ENCODE data around the gene BTG1.

The BTG1 gene

GRCh38 chr12:92145731-92146496 is at the start of gene BTG1:
Gene BTG1, minus strand, starts transcription at chr12:92145846. Its CDS starts 311 bp downstream, at chr12:92145535.
- Mint-ChIP-seq H3K9me3 (no peaks in the 10 kb centered on the region), H3K36me3 (ENCODE audit: low read depth) (peaks cover 42% of the 10 kb centered on the region), H3K27ac (peak within 1 kb of the TSS; percentile 92), H3K4me1 (ENCODE audit: low read depth) (peaks cover 40% of the 10 kb centered on the region), H3K4me3 (peak within 1 kb of the TSS; percentile 96), H3K27me3 (no peaks in the 10 kb centered on the region)
- intact Hi-C loops (cut with micrococcal nuclease), result loop anchor here (2.0 to 10.0 kb wide), 4 partner anchors 149 to 446 kb away; no protein-coding TSS in a partner anchor

- H3K9me3 Mint-ChIP-seq, result no peaks in the 10 kb centered on the region
- H3K36me3 Mint-ChIP-seq (ENCODE audit: low read depth), result no peaks in the 10 kb centered on the region
- no peak overlapping the region for H3K27ac Mint-ChIP-seq
- no peaks in the 10 kb centered on the region for H3K27me3 Mint-ChIP-seq
- intact Hi-C loops (cut with micrococcal nuclease), result no loop called here
- no peak overlapping the region for H3K4me3 Mint-ChIP-seq
- H3K4me1 Mint-ChIP-seq (ENCODE audit: low read depth), result no peaks in the 10 kb centered on the region
Observed at GRCh38 chr12:92194561-92194960, 48.9 kb upstream of the BTG1 start.

- Mint-ChIP-seq H3K36me3 (ENCODE audit: low read depth) (no peaks in the 10 kb centered on the region), H3K27me3 (no peaks in the 10 kb centered on the region), H3K4me3 (no peak overlapping the region), H3K27ac (no peak overlapping the region), H3K9me3 (no peaks in the 10 kb centered on the region), H3K4me1 (ENCODE audit: low read depth) (no peaks in the 10 kb centered on the region)
- intact Hi-C loops (cut with micrococcal nuclease), result no loop called here
Observed at GRCh38 chr12:92193846-92194245, 48.2 kb upstream of the BTG1 start.

- Mint-ChIP-seq H3K9me3 (no peaks in the 10 kb centered on the region), H3K36me3 (ENCODE audit: low read depth) (no peaks in the 10 kb centered on the region), H3K27ac (no peak overlapping the region), H3K4me1 (ENCODE audit: low read depth) (no peaks in the 10 kb centered on the region), H3K4me3 (no peak overlapping the region), H3K27me3 (no peaks in the 10 kb centered on the region)
- intact Hi-C loops (cut with micrococcal nuclease), result no loop called here
Observed at GRCh38 chr12:92193063-92193462, 47.4 kb upstream of the BTG1 start.

GRCh38 chr12:92192360-92192759 is 46.7 kb upstream of the BTG1 start:
- intact Hi-C loops (cut with micrococcal nuclease), result no loop called here
- H3K9me3 Mint-ChIP-seq, result no peaks in the 10 kb centered on the region
- H3K4me3 Mint-ChIP-seq, result no peak overlapping the region
- no peaks in the 10 kb centered on the region for H3K36me3 Mint-ChIP-seq (ENCODE audit: low read depth)
- no peak overlapping the region for H3K27ac Mint-ChIP-seq
- H3K4me1 Mint-ChIP-seq (ENCODE audit: low read depth), result no peaks in the 10 kb centered on the region
- no peaks in the 10 kb centered on the region for H3K27me3 Mint-ChIP-seq

GRCh38 chr12:92191061-92191460 is 45.4 kb upstream of the BTG1 start:
- H3K9me3 Mint-ChIP-seq, result no peaks in the 10 kb centered on the region
- no peak overlapping the region for H3K27ac Mint-ChIP-seq
- intact Hi-C loops (cut with micrococcal nuclease), result no loop called here
- H3K4me3 Mint-ChIP-seq, result no peak overlapping the region
- H3K4me1 Mint-ChIP-seq (ENCODE audit: low read depth), result no peaks in the 10 kb centered on the region
- H3K27me3 Mint-ChIP-seq, result no peaks in the 10 kb centered on the region
- no peaks in the 10 kb centered on the region for H3K36me3 Mint-ChIP-seq (ENCODE audit: low read depth)

GRCh38 chr12:92188517-92189188 is 43.0 kb upstream of the BTG1 start:
- no peaks in the 10 kb centered on the region for H3K27me3 Mint-ChIP-seq
- no peak overlapping the region for H3K4me3 Mint-ChIP-seq
- no peaks in the 10 kb centered on the region for H3K4me1 Mint-ChIP-seq (ENCODE audit: low read depth)
- H3K27ac Mint-ChIP-seq, result no peak overlapping the region
- H3K36me3 Mint-ChIP-seq (ENCODE audit: low read depth), result peaks cover 6% of the 10 kb centered on the region
- peaks cover 11% of the 10 kb centered on the region for H3K9me3 Mint-ChIP-seq
- intact Hi-C loops (cut with micrococcal nuclease), result no loop called here

- no peak overlapping the region for H3K27ac Mint-ChIP-seq
- intact Hi-C loops (cut with micrococcal nuclease), result no loop called here
- peaks cover 11% of the 10 kb centered on the region for H3K9me3 Mint-ChIP-seq
- peaks cover 6% of the 10 kb centered on the region for H3K36me3 Mint-ChIP-seq (ENCODE audit: low read depth)
- H3K27me3 Mint-ChIP-seq, result no peaks in the 10 kb centered on the region
- H3K4me1 Mint-ChIP-seq (ENCODE audit: low read depth), result no peaks in the 10 kb centered on the region
- H3K4me3 Mint-ChIP-seq, result no peak overlapping the region
Observed at GRCh38 chr12:92186038-92186470, 40.4 kb upstream of the BTG1 start.

GRCh38 chr12:92185052-92185451 is 39.4 kb upstream of the BTG1 start:
- H3K27me3 Mint-ChIP-seq, result no peaks in the 10 kb centered on the region
- intact Hi-C loops (cut with micrococcal nuclease), result no loop called here
- no peak overlapping the region for H3K4me3 Mint-ChIP-seq
- H3K36me3 Mint-ChIP-seq (ENCODE audit: low read depth), result peaks cover 6% of the 10 kb centered on the region
- H3K27ac Mint-ChIP-seq, result no peak overlapping the region
- peaks cover 11% of the 10 kb centered on the region for H3K9me3 Mint-ChIP-seq
- H3K4me1 Mint-ChIP-seq (ENCODE audit: low read depth), result no peaks in the 10 kb centered on the region

GRCh38 chr12:92183575-92183974 is 37.9 kb upstream of the BTG1 start:
- Mint-ChIP-seq H3K4me1 (ENCODE audit: low read depth) (no peaks in the 10 kb centered on the region), H3K4me3 (no peak overlapping the region), H3K36me3 (ENCODE audit: low read depth) (peaks cover 6% of the 10 kb centered on the region)

GRCh38 chr12:92178340-92178739 is 32.7 kb upstream of the BTG1 start:
- H3K4me1 Mint-ChIP-seq (ENCODE audit: low read depth), result no peaks in the 10 kb centered on the region
- no peak overlapping the region for H3K4me3 Mint-ChIP-seq
- intact Hi-C loops (cut with micrococcal nuclease), result no loop called here
- no peaks in the 10 kb centered on the region for H3K27me3 Mint-ChIP-seq
- no peaks in the 10 kb centered on the region for H3K36me3 Mint-ChIP-seq (ENCODE audit: low read depth)
- H3K27ac Mint-ChIP-seq, result no peak overlapping the region
- no peaks in the 10 kb centered on the region for H3K9me3 Mint-ChIP-seq

More at GRCh38 chr12:92183575-92183974, 37.9 kb upstream of the BTG1 start:
- Mint-ChIP-seq H3K27me3 (no peaks in the 10 kb centered on the region), H3K9me3 (peaks cover 11% of the 10 kb centered on the region), H3K27ac (no peak overlapping the region)
- intact Hi-C loops (cut with micrococcal nuclease), result no loop called here

- intact Hi-C loops (cut with micrococcal nuclease), result no loop called here
Observed at GRCh38 chr12:92176646-92177045, 31.0 kb upstream of the BTG1 start.

GRCh38 chr12:92175961-92176360 is 30.3 kb upstream of the BTG1 start:
- Mint-ChIP-seq H3K27ac (no peak overlapping the region), H3K27me3 (no peaks in the 10 kb centered on the region), H3K4me3 (no peak overlapping the region), H3K36me3 (ENCODE audit: low read depth) (no peaks in the 10 kb centered on the region), H3K9me3 (no peaks in the 10 kb centered on the region), H3K4me1 (ENCODE audit: low read depth) (peaks cover 7% of the 10 kb centered on the region)
- intact Hi-C loops (cut with micrococcal nuclease), result no loop called here

More at GRCh38 chr12:92176646-92177045, 31.0 kb upstream of the BTG1 start:
- Mint-ChIP-seq H3K36me3 (ENCODE audit: low read depth) (no peaks in the 10 kb centered on the region), H3K9me3 (no peaks in the 10 kb centered on the region), H3K4me1 (ENCODE audit: low read depth) (peaks cover 7% of the 10 kb centered on the region), H3K27me3 (no peaks in the 10 kb centered on the region), H3K4me3 (no peak overlapping the region), H3K27ac (no peak overlapping the region)

GRCh38 chr12:92170050-92170449 is 24.4 kb upstream of the BTG1 start:
- Mint-ChIP-seq H3K4me3 (no peak overlapping the region), H3K9me3 (no peaks in the 10 kb centered on the region), H3K27me3 (no peaks in the 10 kb centered on the region), H3K27ac (no peak overlapping the region), H3K36me3 (ENCODE audit: low read depth) (no peaks in the 10 kb centered on the region), H3K4me1 (ENCODE audit: low read depth) (peaks cover 7% of the 10 kb centered on the region)
- intact Hi-C loops (cut with micrococcal nuclease), result no loop called here

Data from dendritic cell treated with granulocyte-macrophage colony-stimulating factor and Interleukin-4, amounts not matched to agents 40 ng/mL and 50 ng/mL, for 4 days (primary cell).